Putamen (tissue), 1 donor: ENCODE data around the gene PDIA4.
A peak's percentile ranks its signal among the peaks of the same experiment; 100 is the strongest.
"Not testable (repeated sequence)": the region's sequence is repeated elsewhere in the genome, so short reads cannot be mapped to it uniquely, and the experiment has no call there.

ENCODE experiments used
- DNase-seq: peaks from one replicate; pipeline ENCODE4 v3.0.0-alpha.2; 2016; ENCODE audit warnings: low spot score

PDIA4 gene

DNA sequence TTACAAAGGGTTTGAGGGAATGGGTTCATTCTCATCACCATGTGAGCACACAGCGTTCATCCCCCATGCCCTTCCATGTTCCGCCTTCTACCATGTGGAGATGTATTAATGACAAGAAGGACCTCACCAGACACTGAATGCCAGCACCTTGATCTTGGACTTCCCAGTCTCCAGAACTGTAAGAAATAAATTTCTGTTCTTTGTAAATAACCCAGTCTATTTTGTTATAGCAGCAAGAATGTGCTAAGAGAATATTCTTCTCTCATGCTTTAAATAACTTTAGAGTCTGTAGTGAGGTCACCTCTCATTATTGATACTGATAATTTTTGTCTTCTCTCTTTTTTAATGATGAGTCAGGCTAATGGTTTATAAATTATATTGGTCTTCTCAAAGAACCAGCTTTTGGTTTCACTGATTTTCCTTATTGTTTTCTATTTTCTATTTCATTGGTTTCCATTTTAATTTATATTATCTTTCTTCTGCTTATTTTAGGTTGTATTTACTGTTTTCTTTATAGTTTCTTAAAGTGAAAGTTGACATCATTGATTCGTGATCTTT, 3.1 kb upstream of the PDIA4 start:
- DNase-seq = no peak

DNA sequence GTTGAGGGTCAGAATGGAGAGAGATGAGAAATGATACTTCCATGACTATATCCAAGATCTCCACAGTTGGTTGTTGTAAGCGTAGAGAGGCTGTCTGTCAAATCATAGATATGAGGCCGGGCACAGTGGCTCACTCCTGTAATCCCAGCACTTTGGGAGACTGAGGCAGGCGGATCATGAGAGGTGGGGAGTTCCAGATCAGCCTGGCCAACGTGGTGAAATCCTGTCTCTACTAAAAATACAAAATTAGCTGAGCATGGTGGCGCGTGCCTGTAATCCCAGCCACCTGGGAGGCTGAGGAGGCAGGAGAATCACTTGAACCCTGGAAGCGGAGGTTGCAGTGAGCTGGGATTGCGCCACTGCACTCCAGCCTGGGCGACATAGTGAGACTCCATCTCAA, 2.1 kb upstream of the PDIA4 start:
- DNase-seq = not testable (repeated sequence)

DNA sequence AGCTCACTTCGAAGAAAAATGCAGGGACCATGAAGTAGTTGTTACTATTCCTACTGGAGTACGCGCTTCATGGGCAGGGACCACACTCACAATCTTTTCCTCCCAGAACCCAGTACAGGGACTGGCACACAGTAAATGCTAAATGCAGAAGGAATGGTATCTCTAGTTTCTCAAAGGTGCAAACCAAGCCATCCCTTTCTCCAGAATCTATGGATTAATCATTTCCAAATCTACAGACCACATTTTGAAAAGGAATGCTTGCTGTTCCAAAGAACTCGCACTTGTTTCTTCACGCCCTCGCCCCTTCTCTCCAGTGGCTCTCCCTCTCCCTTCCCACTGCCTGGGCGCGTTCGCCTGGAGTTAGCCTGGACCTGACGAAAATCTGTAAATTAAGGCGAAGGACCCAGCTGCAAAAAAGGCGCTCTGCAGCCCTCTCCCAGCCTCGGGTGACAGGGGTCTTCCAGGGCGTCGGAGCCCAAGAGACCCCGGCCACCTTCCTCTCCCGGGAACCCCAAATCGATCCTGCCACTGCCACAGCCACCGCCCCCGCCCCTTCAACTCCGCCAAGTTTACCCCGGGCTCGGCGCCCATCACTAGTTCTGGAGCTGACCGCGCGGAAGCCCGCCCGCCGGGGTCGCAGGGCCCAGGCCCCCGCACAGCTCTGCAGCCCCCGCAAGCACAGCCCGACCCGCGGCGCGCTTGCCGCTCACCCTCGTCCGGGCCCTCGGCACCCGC, 527 bp downstream of the PDIA4 start:
- DNase-seq = no peak

DNA sequence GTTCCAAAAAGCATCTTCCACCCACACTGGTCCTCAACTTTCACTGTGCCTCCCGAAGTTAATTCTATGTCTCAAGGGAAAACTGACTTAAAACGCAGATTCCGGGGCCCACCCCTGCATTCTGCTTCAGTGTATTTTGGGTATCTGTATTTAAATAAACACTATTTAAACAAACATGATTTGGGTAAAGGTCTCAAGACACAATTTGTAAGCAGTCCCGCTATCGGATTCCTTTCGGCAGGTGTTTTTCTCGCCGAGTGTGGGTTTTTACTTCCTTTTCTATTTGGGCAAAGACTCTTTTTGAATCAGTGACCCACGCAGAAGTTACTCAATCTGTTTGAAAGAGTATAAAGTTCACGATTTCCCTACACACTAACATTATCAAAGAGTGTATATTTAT, 1.2 kb downstream of the PDIA4 start:
- DNase-seq = no peak

DNA sequence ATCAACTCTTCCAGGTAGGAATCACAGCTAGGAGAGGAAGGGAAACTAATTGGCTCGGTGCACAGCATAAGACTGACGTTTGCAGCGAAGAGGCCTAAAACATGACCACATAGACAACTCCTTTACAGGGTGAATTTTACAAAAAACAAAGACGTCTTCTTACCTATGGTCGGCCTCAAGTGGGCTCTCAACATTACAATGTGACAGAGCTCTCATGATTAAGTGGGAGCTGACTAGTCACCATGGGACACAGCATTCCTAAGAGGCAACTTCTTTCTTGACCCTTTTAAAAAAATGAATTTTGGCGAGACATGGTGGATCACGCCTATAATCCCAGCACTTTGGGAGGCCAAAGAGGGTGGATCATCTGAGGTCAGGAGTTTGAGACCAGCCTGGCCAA, 4.6 kb downstream of the PDIA4 start:
- DNase-seq = no peak

- DNase-seq = no peak
These were observed 5.4 kb downstream of the PDIA4 start for GRCh38 chr7:149022756-149023360.

DNA sequence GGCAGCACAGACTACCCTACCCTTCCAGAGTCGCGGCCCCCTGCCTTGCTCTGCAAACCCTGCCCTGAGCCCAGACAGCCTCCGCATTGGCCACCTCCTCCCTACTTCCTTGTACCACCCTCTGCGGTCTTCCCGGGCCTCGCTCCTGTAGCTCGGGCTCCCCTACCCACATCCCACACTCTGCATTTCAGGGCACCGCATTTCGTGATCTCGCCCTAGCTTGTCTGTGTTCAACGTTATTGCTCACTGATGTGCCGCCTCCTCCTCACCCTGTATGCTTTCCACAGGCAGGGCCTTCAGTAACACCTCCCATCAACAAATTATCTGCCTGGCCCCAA, 6.6 kb downstream of the PDIA4 start:
- peak; percentile 34 for DNase-seq

- no peak for DNase-seq
These were observed 7.8 kb downstream of the PDIA4 start for GRCh38 chr7:149020483-149020882.

DNA sequence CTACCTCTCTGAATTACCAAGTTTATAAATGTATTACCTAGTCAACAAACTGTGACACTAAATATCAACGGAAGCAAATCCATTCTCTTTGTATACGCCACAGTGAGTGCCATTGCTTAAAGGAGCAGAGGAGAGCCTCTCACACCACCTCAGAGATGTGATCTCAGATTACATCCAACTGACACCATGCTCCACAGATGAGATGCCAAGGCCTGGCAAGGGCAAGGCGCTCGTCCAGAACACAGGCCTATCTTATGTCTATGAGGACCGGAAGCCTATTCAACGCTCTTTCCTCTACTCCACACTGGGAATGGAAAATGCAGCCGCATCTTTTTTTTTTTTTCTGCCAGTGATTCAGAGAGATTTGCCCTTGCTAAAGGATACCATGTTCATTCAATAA, 11.4 kb downstream of the PDIA4 start:
- DNase-seq = no peak

GRCh38 chr7:149014309-149014708, 14.0 kb downstream of the PDIA4 start:
- DNase-seq = no peak

GRCh38 chr7:149013876-149014275, 14.4 kb downstream of the PDIA4 start:
- no peak for DNase-seq

- DNase-seq = not testable (repeated sequence)
These were observed 15.6 kb downstream of the PDIA4 start for GRCh38 chr7:149012730-149013129.

DNA sequence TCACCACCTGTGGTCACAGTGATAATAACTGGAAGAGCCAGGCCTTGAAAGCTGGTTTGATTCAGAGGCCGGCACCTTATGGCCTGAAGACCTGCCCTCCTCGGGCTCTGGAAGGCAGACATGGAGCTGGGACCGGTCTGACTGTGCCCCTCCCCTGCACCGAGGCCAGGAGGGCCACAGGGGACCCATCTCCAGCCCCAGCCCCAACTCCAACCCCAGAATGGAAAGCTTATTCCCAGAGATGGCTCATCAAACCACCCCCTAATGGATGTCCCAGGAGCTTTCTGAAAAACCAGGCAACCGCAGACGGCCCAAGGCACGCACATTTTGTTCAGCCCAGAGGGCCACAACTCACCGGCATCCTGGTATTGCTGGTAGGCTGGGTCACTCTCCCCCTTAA, 16.8 kb downstream of the PDIA4 start:
- DNase-seq = no peak

- no peak for DNase-seq
These were observed 17.9 kb downstream of the PDIA4 start for GRCh38 chr7:149010451-149010850.

- no peak for DNase-seq
These were observed 18.8 kb downstream of the PDIA4 start for GRCh38 chr7:149009527-149009926.

- DNase-seq = no peak
These were observed 20.7 kb downstream of the PDIA4 start for GRCh38 chr7:149007611-149008010.

GRCh38 chr7:149007146-149007545, 21.2 kb downstream of the PDIA4 start:
- DNase-seq = no peak

- no peak for DNase-seq
These were observed 22.0 kb downstream of the PDIA4 start for GRCh38 chr7:149006345-149006725.

GRCh38 chr7:149005427-149006344, 22.6 kb downstream of the PDIA4 start:
- no peak for DNase-seq

GRCh38 chr7:149004405-149005370, 23.6 kb downstream of the PDIA4 start:
- DNase-seq = no peak

GRCh38 chr7:149003560-149004305, 24.6 kb downstream of the PDIA4 start:
- no peak for DNase-seq
